ENCODE data around the gene AURKB.

The AURKB gene

GRCh38 chr17:8227238-8227581 is 16.8 kb upstream of the AURKB start:
- no peak overlapping the region for H3K4me3 ChIP-seq (ENCODE audit: low read depth, low read length)

DNA sequence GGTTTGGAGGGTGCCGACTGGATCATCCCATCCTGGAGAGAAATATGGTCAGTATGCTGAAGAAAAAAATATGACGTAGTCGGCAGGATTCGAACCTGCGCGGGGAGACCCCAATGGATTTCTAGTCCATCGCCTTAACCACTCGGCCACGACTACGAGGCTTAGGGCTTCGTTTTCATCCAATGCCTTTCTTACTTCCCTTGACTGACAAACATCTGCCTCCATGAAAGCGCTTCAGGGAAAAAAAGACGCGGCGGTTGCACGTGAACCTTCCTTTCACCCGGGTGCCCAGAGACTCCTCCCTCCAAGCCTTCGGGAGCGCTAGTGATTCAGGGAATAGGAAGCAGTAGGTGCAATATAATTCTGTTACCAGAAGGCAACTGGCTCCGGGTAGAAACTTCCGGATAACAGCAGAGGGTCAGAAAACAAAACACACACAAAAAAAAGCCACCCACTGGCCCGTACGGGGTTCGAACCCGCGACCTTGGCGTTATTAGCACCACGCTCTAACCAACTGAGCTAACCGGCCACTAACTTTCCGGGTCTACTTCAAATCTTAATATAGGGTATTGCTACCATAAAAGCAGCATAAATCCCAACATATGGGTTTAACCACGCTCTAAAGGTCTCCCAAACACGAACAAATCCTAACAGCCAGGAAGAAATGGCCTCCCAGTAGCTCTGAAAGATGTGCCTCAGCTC is 16.3 kb upstream of the AURKB start:
- peak; percentile 49 for DNase-seq (ENCODE audit: low read depth)
- no peak for TF ChIP-seq POLR2A (IDR thresholded peaks at IDR 0.05; ENCODE audit: extremely low read depth, insufficient read length)
- TF ChIP-seq, protein P1, sequence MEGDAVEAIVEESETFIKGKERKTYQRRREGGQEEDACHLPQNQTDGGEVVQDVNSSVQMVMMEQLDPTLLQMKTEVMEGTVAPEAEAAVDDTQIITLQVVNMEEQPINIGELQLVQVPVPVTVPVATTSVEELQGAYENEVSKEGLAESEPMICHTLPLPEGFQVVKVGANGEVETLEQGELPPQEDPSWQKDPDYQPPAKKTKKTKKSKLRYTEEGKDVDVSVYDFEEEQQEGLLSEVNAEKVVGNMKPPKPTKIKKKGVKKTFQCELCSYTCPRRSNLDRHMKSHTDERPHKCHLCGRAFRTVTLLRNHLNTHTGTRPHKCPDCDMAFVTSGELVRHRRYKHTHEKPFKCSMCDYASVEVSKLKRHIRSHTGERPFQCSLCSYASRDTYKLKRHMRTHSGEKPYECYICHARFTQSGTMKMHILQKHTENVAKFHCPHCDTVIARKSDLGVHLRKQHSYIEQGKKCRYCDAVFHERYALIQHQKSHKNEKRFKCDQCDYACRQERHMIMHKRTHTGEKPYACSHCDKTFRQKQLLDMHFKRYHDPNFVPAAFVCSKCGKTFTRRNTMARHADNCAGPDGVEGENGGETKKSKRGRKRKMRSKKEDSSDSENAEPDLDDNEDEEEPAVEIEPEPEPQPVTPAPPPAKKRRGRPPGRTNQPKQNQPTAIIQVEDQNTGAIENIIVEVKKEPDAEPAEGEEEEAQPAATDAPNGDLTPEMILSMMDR (IDR thresholded peaks at IDR 0.05; ENCODE audit: low read depth, low read length) = no peak
- no peak for TF ChIP-seq MYC (IDR thresholded peaks at IDR 0.05; ENCODE audit: low read depth, low read length)
- no peak for TF ChIP-seq MAX (IDR thresholded peaks at IDR 0.05; ENCODE audit: low read depth, low read length)

More at GRCh38 chr17:8227238-8227581, 16.8 kb upstream of the AURKB start:
- TF ChIP-seq MAX (IDR thresholded peaks at IDR 0.05; ENCODE audit: low read depth, low read length) (no peak), MYC (IDR thresholded peaks at IDR 0.05; ENCODE audit: low read depth, low read length) (no peak), POLR2A (IDR thresholded peaks at IDR 0.05; ENCODE audit: extremely low read depth, insufficient read length) (no peak)
- TF ChIP-seq, protein P1 (IDR thresholded peaks at IDR 0.05; ENCODE audit: low read depth, low read length) = no peak
- DNase-seq (ENCODE audit: low read depth) = no peak

DNA sequence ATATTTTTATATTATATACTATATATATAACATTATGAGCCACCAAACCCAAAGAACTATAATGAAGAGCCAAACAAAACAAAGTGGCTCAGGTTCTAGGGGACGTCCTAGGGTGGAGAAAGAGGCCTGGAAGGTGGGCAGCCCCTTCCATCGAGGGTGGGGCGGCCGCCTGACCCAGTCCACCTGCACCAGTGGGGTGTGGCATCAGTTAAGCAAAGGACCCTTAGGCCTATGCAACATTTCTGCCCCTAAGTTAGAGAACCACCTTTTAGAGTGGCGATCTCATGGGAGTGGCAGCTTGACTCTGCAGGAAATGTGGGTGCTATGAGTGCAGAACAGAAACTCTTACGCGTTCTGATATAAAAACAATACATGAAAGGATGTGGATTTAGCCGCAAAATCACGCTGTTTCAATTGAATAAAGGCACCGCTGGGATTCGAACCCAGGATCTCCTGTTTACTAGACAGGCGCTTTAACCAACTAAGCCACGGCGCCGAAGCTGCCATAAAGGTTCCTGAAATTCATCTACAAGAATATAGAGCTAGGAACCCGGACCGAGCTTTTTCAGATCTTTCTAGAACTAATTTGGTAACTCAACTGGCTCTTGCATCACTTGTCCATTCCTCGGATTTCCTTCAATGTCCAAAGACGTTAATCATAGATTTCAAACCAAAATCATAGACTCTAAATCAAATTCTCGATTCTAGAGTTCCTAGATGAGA is 15.6 kb upstream of the AURKB start:
- H3K4me3 ChIP-seq (ENCODE audit: low read depth, low read length) = no peak overlapping the region
- TF ChIP-seq MAX (IDR thresholded peaks at IDR 0.05; ENCODE audit: low read depth, low read length) (no peak), MYC (IDR thresholded peaks at IDR 0.05; ENCODE audit: low read depth, low read length) (no peak)
- TF ChIP-seq, protein P1 (IDR thresholded peaks at IDR 0.05; ENCODE audit: low read depth, low read length) = no peak
- DNase-seq (ENCODE audit: low read depth) = peak; percentile 59

More for the DNA sequence above, 16.3 kb upstream of the AURKB start:
- H3K4me3 ChIP-seq (ENCODE audit: low read depth, low read length) = no peak overlapping the region

DNA sequence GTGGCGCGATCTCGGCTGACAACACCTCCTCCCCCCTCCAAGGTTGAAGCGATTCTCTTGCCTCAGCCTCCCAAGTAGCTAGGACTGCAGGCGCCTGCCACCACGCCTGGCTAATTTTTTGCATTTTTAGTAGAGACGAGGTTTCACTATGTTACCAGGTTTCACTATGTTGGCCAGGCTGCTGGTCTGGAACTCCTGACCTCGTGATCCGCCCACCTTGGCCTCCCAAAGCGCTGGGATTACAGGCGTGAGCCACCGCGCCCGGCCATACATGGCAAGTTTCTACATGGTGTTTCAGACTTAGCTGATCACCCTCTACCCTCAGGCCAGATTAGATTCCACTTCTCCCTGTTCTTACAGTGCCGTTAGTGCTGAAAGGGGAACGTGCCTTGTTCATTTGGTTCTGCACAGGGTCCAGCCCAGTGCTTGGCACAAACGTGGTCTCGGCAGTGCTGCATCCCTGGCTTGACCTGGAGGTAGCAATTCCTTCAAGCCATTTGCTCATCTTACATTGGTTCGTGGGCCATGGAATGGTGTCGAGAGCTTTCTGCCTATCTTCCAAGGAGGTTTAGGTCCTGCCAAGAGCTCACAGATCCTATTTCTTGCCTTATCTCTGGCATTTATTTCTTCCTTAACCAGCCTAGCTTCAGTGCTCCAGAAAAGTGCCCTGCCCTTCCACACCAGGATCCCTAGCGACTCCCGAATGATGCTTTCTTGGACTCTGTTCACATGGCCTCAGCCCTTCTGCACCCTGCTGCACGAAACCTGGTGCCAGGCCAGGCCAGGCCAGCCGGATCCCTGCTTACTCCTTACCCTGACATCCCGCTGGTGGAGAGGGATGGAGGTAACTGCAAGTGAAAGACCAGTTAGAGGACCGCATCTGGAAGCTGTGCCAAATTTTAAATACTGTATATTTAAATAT is 14.8 kb upstream of the AURKB start:
- no peak for TF ChIP-seq MAX (IDR thresholded peaks at IDR 0.05; ENCODE audit: low read depth, low read length)
- no peak for TF ChIP-seq MYC (IDR thresholded peaks at IDR 0.05; ENCODE audit: low read depth, low read length)
- TF ChIP-seq POLR2A (IDR thresholded peaks at IDR 0.05; ENCODE audit: extremely low read depth, insufficient read length) = no peak
- TF ChIP-seq, protein P1 (IDR thresholded peaks at IDR 0.05; ENCODE audit: low read depth, low read length) = no peak
- DNase-seq (ENCODE audit: low read depth) = no peak

DNA sequence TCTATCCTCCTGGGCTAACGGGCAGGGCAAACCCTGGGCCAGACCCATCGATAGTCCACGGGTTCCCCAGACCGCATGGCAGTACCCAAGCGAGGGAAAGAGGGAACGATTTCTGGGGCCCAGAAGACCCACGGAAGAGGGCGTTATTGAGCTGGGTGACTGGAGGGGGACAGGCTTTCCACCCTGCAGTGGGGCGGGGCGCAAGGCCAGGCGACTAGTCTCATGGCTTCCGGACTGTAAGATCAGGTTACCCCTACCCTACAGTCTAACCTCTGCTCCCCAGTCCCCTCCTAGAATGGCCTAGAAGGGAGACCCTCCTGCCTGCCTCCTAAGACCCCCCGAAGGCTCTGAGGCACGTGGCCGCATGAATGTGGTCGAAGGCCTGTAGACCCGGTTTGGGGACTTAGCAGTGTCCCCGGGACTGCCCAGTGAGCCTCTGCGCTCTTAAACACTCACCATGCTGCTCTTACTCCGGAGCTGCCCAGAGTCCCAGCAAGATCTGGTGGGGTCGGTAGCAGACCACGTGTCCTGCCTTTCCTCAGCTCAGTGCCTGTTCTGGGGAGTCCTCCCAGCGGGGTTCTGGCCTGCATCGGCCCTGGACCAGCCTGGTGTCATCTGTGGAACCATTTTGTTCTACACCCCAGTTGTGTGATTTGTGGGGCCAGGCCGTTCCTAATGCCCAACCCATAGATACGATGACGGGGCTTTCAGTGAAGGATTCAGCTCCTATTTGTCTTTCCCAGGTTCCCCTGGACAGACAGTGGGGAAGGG is 13.2 kb upstream of the AURKB start:
- DNase-seq (ENCODE audit: low read depth) = peak; percentile 88
- peak overlapping the region; percentile 59 for H3K4me3 ChIP-seq (ENCODE audit: low read depth, low read length)
- TF ChIP-seq, protein P1 (IDR thresholded peaks at IDR 0.05; ENCODE audit: low read depth, low read length) = peak; percentile 19
- TF ChIP-seq POLR2A (IDR thresholded peaks at IDR 0.05; ENCODE audit: extremely low read depth, insufficient read length) = peak; percentile 11
- peak; percentile 70 for TF ChIP-seq MAX (IDR thresholded peaks at IDR 0.05; ENCODE audit: low read depth, low read length)
- peak; percentile 85 for TF ChIP-seq MYC (IDR thresholded peaks at IDR 0.05; ENCODE audit: low read depth, low read length)

More for the DNA sequence above, 14.8 kb upstream of the AURKB start:
- H3K4me3 ChIP-seq (ENCODE audit: low read depth, low read length) = no peak overlapping the region

All from NB4 (cell line).